Heart left ventricle (tissue), 16 donors: ENCODE measurements around the gene GAPVD1. TPM values are rescaled to one million over a fixed set of nuclear protein-coding genes. Genes with fewer than 3 reads are reported as not detected.

ENCODE experiments used
- ATAC-seq, 4 donors: fragments of 200-7000 bp; cut with Tn5 transposase; one replicate each; pipeline ENCODE4 v1.9.1; 2020 to 2022; ENCODE audit warnings: moderate library complexity in 4 of 4, mild to moderate bottlenecking in 3 of 4, moderate number of reproducible peaks in 1 of 4
- DNase-seq, 5 donors: peaks; one replicate each; pipeline ENCODE4 v3.0.0-alpha.2; 2020
- H3K27ac ChIP-seq, 12 donors: fragments of 200-600 bp; sonication (generic) in 4 of 12; one replicate each; pipeline versions ENCODE4 v1.5.0 to v1.8.0; 2016 to 2022; ENCODE audit warnings: mild to moderate bottlenecking in 2 of 12
- H3K27me3 ChIP-seq, 9 donors: fragments of 200-600 bp; sonication (generic) in 2 of 9; one replicate each; pipeline versions ENCODE4 v1.5.1 to v1.8.0; 2016 to 2022; ENCODE audit warnings: mild to moderate bottlenecking in 3 of 9
- H3K36me3 ChIP-seq, 9 donors: fragments of 200-600 bp; sonication (generic) in 2 of 9; one replicate each; pipeline versions ENCODE4 v1.5.0 to v1.8.0; 2018 to 2022; ENCODE audit warnings: mild to moderate bottlenecking in 2 of 9
- H3K4me1 ChIP-seq, 12 donors: fragments of 200-600 bp; sonication (generic) in 4 of 12; one replicate each; pipeline versions ENCODE4 v1.5.0 to v1.8.0; 2016 to 2022; ENCODE audit warnings: mild to moderate bottlenecking in 3 of 12
- H3K4me3 ChIP-seq, 12 donors: fragments of 200-600 bp; sonication (generic) in 4 of 12; one replicate each; pipeline versions ENCODE4 v1.5.0 to v1.8.0; 2017 to 2022; ENCODE audit warnings: mild to moderate bottlenecking in 9 of 12, moderate library complexity in 4 of 12
- H3K9me3 ChIP-seq, 12 donors: fragments of 200-600 bp; sonication (generic) in 4 of 12; one replicate each; pipeline versions ENCODE4 v1.5.0 to v1.8.0; 2016 to 2022; ENCODE audit warnings: mild to moderate bottlenecking in 1 of 12
- CTCF ChIP-seq, 12 donors: fragments of 200-600 bp; sonication (generic) in 4 of 12; IDR thresholded peaks; one replicate each; pipeline versions ENCODE4 v1.5.0 to v1.8.0; 2018 to 2022; ENCODE audit warnings: antibody characterized with exemption in 12 of 12, mild to moderate bottlenecking in 5 of 12
- POLR2A ChIP-seq, 2 donors: fragments of 450-650 bp; IDR thresholded peaks; one replicate each; pipeline ENCODE4 v1.6.1; 2017; ENCODE audit warnings: antibody characterized with exemption in 2 of 2, mild to moderate bottlenecking in 2 of 2, moderate library complexity in 2 of 2
- WGBS, 4 donors: extraction: QIAGEN DNeasy Blood & Tissue Kit in 2 of 4; methylation state at CpG; one replicate each; pipeline versions ENCODE4 v1.1.5 to v1.1.7; 2013 to 2018; 5-methylcytosine and 5-hydroxymethylcytosine counted together
- intact Hi-C, 10 donors: fragments of 100-400 bp; cut with DNase I; formaldehyde crosslinking; loops; one replicate each; pipeline versions ENCODE4 v1.11.1 to v1.14.2; 2022
- polyA plus RNA-seq, 2 donors: library from polyadenylated mRNA; stranded (reverse); fragments of 200-250 nt; gene quantifications; one replicate each; pipeline ENCODE4 v1.2.3, GENCODE V29; 2013
- total RNA-seq, 9 donors: library from RNA; depleted of rRNA in 2 of 9; stranded (reverse); fragments of >200 nt in 2 of 9; fragmentation: NEBNext Ultra II Directional in 3 of 9; extraction: Animal tissue kit (Norgen Biotek cat#: 25700) in 3 of 9; gene quantifications; one replicate each; pipeline versions ENCODE4 v1.1.0 to v1.2.4, GENCODE V29; 2016 to 2023
- donor health status: ischemic (EF 13 %, LVEDD 7.1; RV severe dilation, severe dysfunction).
- donor health status: healthy with polysubstance abuse.
- donor health status: DM: no; HTN: yes; CAD: no.
- donor health status: DM: no; HTN: no; CAD: no.
- donor health status: ischemic (EF 25% LVEDD 6.9; RV normal size, moderate dysfunction).
- donor health status: ischemic (EF 25% LVEDD 5.7; RV mildly dilated, moderate dysfunction).
- donor health status: healthy.
- donor health status: DM: yes; HTN: yes; CAD: no.
- donor health status: ischemic (EF 35%, LVEDD 5.7; RV mildly dilated, moderate dysfunction).
- donor health status: nonischemic (EF 11% LVEDD 7.7; RV severe dilation, severe dysfunction).
- donor health status: DM: yes; HTN: yes; CAD: no.
- donor health status: PGD.
- donor health status: ischemic (EF 29% LVEDD 5.4; RV normal size, mild dysfunction).
- donor health status: nonischemic (EF 23%, LVEDD 6.1; RV moderate dilation, normal function).

GAPVD1 gene
- total and polyA plus RNA-seq, 11 donors, result 7.2 to 45.5 (median 32.4) TPM

GRCh38 chr9:125325826-125326225 lies 64.2 kb downstream of the GAPVD1 start:
- intact Hi-C loops, result no loop called here
- TF ChIP-seq POLR2A (IDR thresholded peaks at IDR 0.05) (no peak), CTCF (IDR thresholded peaks at IDR 0.05) (no peak)
- WGBS, 4 donors, result 86 to 96% (median 92%) methylated on average over 2 of the region's 2 CpGs

GRCh38 chr9:125329978-125330377 lies 68.4 kb downstream of the GAPVD1 start:
- no peak for DNase-seq
- Histone ChIP-seq H3K9me3 (no peaks in the 10 kb centered on the region), H3K27me3 (no peaks in the 10 kb centered on the region), H3K4me1 (no peaks in the 10 kb centered on the region), H3K27ac (no peak overlapping the region), H3K36me3 (peaks cover 0 to 91% (median 85%) of the 10 kb centered on the region in 9 donors), H3K4me3 (no peak overlapping the region)
- no peak for ATAC-seq
- intact Hi-C loops, result no loop called here
- no peak for TF ChIP-seq CTCF (IDR thresholded peaks at IDR 0.05)
- no peak for TF ChIP-seq POLR2A (IDR thresholded peaks at IDR 0.05)

More at GRCh38 chr9:125325826-125326225, 64.2 kb downstream of the GAPVD1 start:
- Histone ChIP-seq H3K36me3 (peaks cover 0 to 90% (median 84%) of the 10 kb centered on the region in 9 donors), H3K27me3 (no peaks in the 10 kb centered on the region), H3K4me3 (no peak overlapping the region), H3K4me1 (no peaks in the 10 kb centered on the region), H3K9me3 (no peaks in the 10 kb centered on the region), H3K27ac (no peak overlapping the region)
- no peak for ATAC-seq
- no peak for DNase-seq

- Histone ChIP-seq H3K4me3 (no peak overlapping the region), H3K9me3 (no peaks in the 10 kb centered on the region), H3K36me3 (peaks cover 0 to 91% (median 85%) of the 10 kb centered on the region in 9 donors), H3K27me3 (no peaks in the 10 kb centered on the region), H3K27ac (no peak overlapping the region), H3K4me1 (no peaks in the 10 kb centered on the region)
- TF ChIP-seq CTCF (IDR thresholded peaks at IDR 0.05) (no peak), POLR2A (IDR thresholded peaks at IDR 0.05) (no peak)
- 75 to 87% (median 82%) methylated on average over 2 of the region's 2 CpGs for WGBS, 4 donors
- intact Hi-C loops, result no loop called here
- DNase-seq, result no peak
- ATAC-seq, result no peak
These were observed 69.0 kb downstream of the GAPVD1 start for GRCh38 chr9:125330587-125330986.

GRCh38 chr9:125332527-125332926 lies 70.9 kb downstream of the GAPVD1 start:
- Histone ChIP-seq H3K27me3 (no peaks in the 10 kb centered on the region), H3K9me3 (no peaks in the 10 kb centered on the region), H3K4me3 (no peak overlapping the region), H3K27ac (peak overlapping the region in 1 of 12 donors; percentile 1), H3K4me1 (no peaks in the 10 kb centered on the region), H3K36me3 (peaks cover 0 to 90% (median 84%) of the 10 kb centered on the region in 9 donors)
- 49 to 61% (median 56%) methylated on average over 3 of the region's 3 CpGs for WGBS, 4 donors
- DNase-seq (no peak), ATAC-seq (peak in 3 of 4 donors; percentile 39 to 67 (median 58))
- TF ChIP-seq POLR2A (IDR thresholded peaks at IDR 0.05), result no peak
- TF ChIP-seq CTCF (IDR thresholded peaks at IDR 0.05), result no peak
- intact Hi-C loops, result no loop called here
